HG02981 (cell line): ENCODE measurements around the gene MINK1.

Experiments
- ATAC-seq: cut with Tn5 transposase; IDR thresholded peaks from one replicate; pipeline ENCODE4 v1.9.1; 2021; ENCODE audit warnings: mild to moderate bottlenecking, moderate library complexity; ENCODE audit not compliant: unreplicated experiment

The MINK1 gene

GRCh38 chr17:4833178-4833940 is at the start of gene MINK1:
Gene MINK1 (plus strand): TSS chr17:4833340. CDS start chr17:4833584, 244 bp downstream.
- peak; percentile 89 for ATAC-seq

GRCh38 chr17:4785311-4786105 is 47.6 kb upstream of the MINK1 start:
- no peak for ATAC-seq

GRCh38 chr17:4786106-4786511 is 47.0 kb upstream of the MINK1 start, which contains the start of gene VMO1:
Gene VMO1 (minus strand): TSS chr17:4786364. CDS start chr17:4786352, 12 bp downstream.
- no peak for ATAC-seq

- ATAC-seq, result no peak
Observed at GRCh38 chr17:4786516-4786915, 46.6 kb upstream of the MINK1 start.

- ATAC-seq, result no peak
Observed at GRCh38 chr17:4788159-4788806, 44.9 kb upstream of the MINK1 start.

- no peak for ATAC-seq
Observed at GRCh38 chr17:4788807-4789700, 44.1 kb upstream of the MINK1 start, which contains the start of gene GLTPD2. Gene GLTPD2 (plus strand): TSS chr17:4788964. CDS start chr17:4789012, 48 bp downstream.

- ATAC-seq, result no peak
Observed at GRCh38 chr17:4789701-4789950, 43.5 kb upstream of the MINK1 start.

GRCh38 chr17:4789951-4790704 is 43.0 kb upstream of the MINK1 start:
- peak; percentile 81 for ATAC-seq

- ATAC-seq, result no peak
Observed at GRCh38 chr17:4790705-4791088, 42.4 kb upstream of the MINK1 start.

- ATAC-seq, result no peak
Observed at GRCh38 chr17:4795168-4795567, 38.0 kb upstream of the MINK1 start.

- ATAC-seq, result no peak
Observed at GRCh38 chr17:4796552-4796920, 36.6 kb upstream of the MINK1 start.

- no peak for ATAC-seq
Observed at GRCh38 chr17:4800462-4801196, 32.5 kb upstream of the MINK1 start.

- no peak for ATAC-seq
Observed at GRCh38 chr17:4802228-4802627, 30.9 kb upstream of the MINK1 start, which contains the start of gene C17orf114. Gene C17orf114 (minus strand): TSS chr17:4802328.

- ATAC-seq, result no peak
Observed at GRCh38 chr17:4806456-4806776, 26.7 kb upstream of the MINK1 start.

GRCh38 chr17:4806777-4807604 is 26.1 kb upstream of the MINK1 start, which contains the start of gene PLD2:
Gene PLD2 (plus strand): TSS chr17:4807152. CDS start chr17:4807773, 621 bp downstream.
- peak; percentile 86 for ATAC-seq

GRCh38 chr17:4807605-4808377 is 25.3 kb upstream of the MINK1 start:
- no peak for ATAC-seq

- ATAC-seq, result no peak
Observed at GRCh38 chr17:4808378-4808767, 24.8 kb upstream of the MINK1 start.
